IMR-90 (cell line): ENCODE results near the gene PRKG2. TPM values are rescaled to one million over a fixed set of nuclear protein-coding genes. Genes with fewer than 3 reads are reported as not detected.

Source experiments
- ATAC-seq: fragments of 200-7000 bp; cut with Tn5 transposase; 2 replicates; pipeline ENCODE4 v1.9.1; 2020; ENCODE audit warnings: low read depth, mild to moderate bottlenecking, moderate library complexity
- BruUV-seq: library from RNA; stranded (reverse); fragments of 400-500 nt; replicated peaks from 2 replicates; lab custom pipeline; 2021; lab: Mats Ljungman, UMichigan
- CTCF ChIA-PET: fragments of 300-600 bp; formaldehyde crosslinking; extraction: SDS; loops from one replicate; lab custom pipeline; 2021; ENCODE audit warnings: antibody characterized with exemption; lab: Yijun Ruan, JAX
- POLR2A ChIA-PET: fragments of 300-600 bp; sonication (Branson Sonifier 250); formaldehyde crosslinking; loops from one replicate; lab custom pipeline; 2022; ENCODE audit warnings: antibody characterized with exemption; ENCODE audit not compliant: unreplicated experiment; lab: Charles Lee
- DNase-seq: peaks from one replicate; pipeline ENCODE4 v3.0.0; 2013
- H2AFZ ChIP-seq: replicated peaks from 2 replicates; pipeline ENCODE3; 2013; ENCODE audit warnings: low read length, mild to moderate bottlenecking; ENCODE audit not compliant: poor library complexity
- H2AK5ac ChIP-seq: 2 replicates; pipeline ENCODE4 v1.6.1; 2013; ENCODE audit warnings: low read depth, low read length, inconsistent platforms
- H2AK9ac ChIP-seq: replicated peaks from 2 replicates; pipeline ENCODE3; 2013; ENCODE audit warnings: mild to moderate bottlenecking, low read depth, low read length, moderate library complexity; ENCODE audit not compliant: poor library complexity
- H2BK120ac ChIP-seq: 2 replicates; pipeline ENCODE4 v1.6.1; 2013; ENCODE audit warnings: low read depth, low read length, inconsistent platforms
- H2BK15ac ChIP-seq: 3 replicates; pipeline ENCODE4 v1.6.1; 2013; ENCODE audit warnings: low read depth, low read length, inconsistent platforms
- H2BK20ac ChIP-seq: 2 replicates; pipeline ENCODE4 v1.6.1; 2013; ENCODE audit warnings: low read depth, mild to moderate bottlenecking, inconsistent platforms, low read length, moderate library complexity
- H2BK5ac ChIP-seq: 2 replicates; pipeline ENCODE4 v1.6.1; 2013; ENCODE audit warnings: mild to moderate bottlenecking, low read depth, low read length, inconsistent platforms; ENCODE audit not compliant: poor library complexity, severe bottlenecking
- H3K14ac ChIP-seq: replicated peaks from 2 replicates; pipeline ENCODE4 v1.6.1; 2013; ENCODE audit warnings: low read depth, low read length, inconsistent platforms
- H3K18ac ChIP-seq: 2 replicates; pipeline ENCODE4 v1.6.1; 2013; ENCODE audit warnings: low read depth, low read length, control low read depth
- H3K23ac ChIP-seq: 2 replicates; pipeline ENCODE4 v1.6.1; 2013; ENCODE audit warnings: low read depth, low read length, inconsistent platforms
- H3K27ac ChIP-seq: 2 replicates; pipeline ENCODE4 v1.5.1; 2013; ENCODE audit warnings: mild to moderate bottlenecking, control low read depth, low read length; ENCODE audit not compliant: insufficient read depth
- H3K27me3 ChIP-seq: 2 replicates; pipeline ENCODE4 v1.6.1; 2013; ENCODE audit warnings: low read length; ENCODE audit not compliant: control insufficient read depth, insufficient read depth
- H3K36me3 ChIP-seq: 2 replicates; pipeline ENCODE4 v1.6.1; 2013; ENCODE audit warnings: low read length, mixed read lengths; ENCODE audit not compliant: control insufficient read depth, insufficient read depth
- H3K4ac ChIP-seq: 2 replicates; pipeline ENCODE4 v1.6.1; 2013; ENCODE audit warnings: low read depth, low read length, inconsistent platforms
- H3K4me1 ChIP-seq: 2 replicates; pipeline ENCODE4 v1.6.1; 2013; ENCODE audit warnings: low read length, mixed read lengths; ENCODE audit not compliant: control insufficient read depth, insufficient read depth
- H3K4me2 ChIP-seq: 2 replicates; pipeline ENCODE4 v1.6.1; 2013; ENCODE audit warnings: low read depth, mild to moderate bottlenecking, control low read depth, low read length, moderate library complexity
- H3K4me3 ChIP-seq: 2 replicates; pipeline ENCODE4 v1.5.1; 2013; ENCODE audit warnings: low read depth, mild to moderate bottlenecking, control low read depth, low read length, moderate library complexity; ENCODE audit not compliant: insufficient read depth
- H3K56ac ChIP-seq: 2 replicates; pipeline ENCODE4 v1.6.1; 2013; ENCODE audit warnings: low read length, inconsistent platforms; ENCODE audit not compliant: insufficient read depth; ENCODE audit errors: extremely low read depth
- H3K79me1 ChIP-seq, 2 experiments: 2 replicates each; pipeline ENCODE4 v1.6.1; 2013; ENCODE audit warnings: low read length in 2 of 2, inconsistent platforms in 1 of 2, low read depth in 1 of 2
- H3K9ac ChIP-seq: 2 replicates; pipeline ENCODE4 v1.6.1; 2013; ENCODE audit warnings: low read depth, low read length, control low read depth
- H3K9me1 ChIP-seq: 2 replicates; pipeline ENCODE4 v1.6.1; 2013; ENCODE audit warnings: low read length, inconsistent platforms; ENCODE audit not compliant: insufficient read depth
- H3K9me3 ChIP-seq: 2 replicates; pipeline ENCODE4 v1.6.1; 2013; ENCODE audit warnings: low read length; ENCODE audit not compliant: control insufficient read depth, insufficient read depth
- H4K20me1 ChIP-seq: 2 replicates; pipeline ENCODE4 v1.6.1; 2013; ENCODE audit warnings: low read length, inconsistent platforms; ENCODE audit not compliant: insufficient read depth
- H4K5ac ChIP-seq: 2 replicates; pipeline ENCODE4 v1.6.1; 2013; ENCODE audit warnings: mild to moderate bottlenecking, low read depth, low read length, control low read depth
- H4K8ac ChIP-seq, 2 experiments: 2 replicates each; pipeline ENCODE4 v1.6.1; 2013; ENCODE audit warnings: low read depth in 2 of 2, low read length in 2 of 2, control low read depth in 1 of 2, inconsistent platforms in 1 of 2
- H4K91ac ChIP-seq: 2 replicates; pipeline ENCODE4 v1.6.1; 2013; ENCODE audit warnings: low read depth, low read length, inconsistent platforms; ENCODE audit not compliant: insufficient read depth
- BHLHE40 ChIP-seq: fragments of 150-350 bp; IDR thresholded peaks from 2 replicates; pipeline ENCODE4 v1.6.1; 2016; ENCODE audit warnings: mild to moderate bottlenecking, low read depth, low read length
- CEBPB ChIP-seq: IDR thresholded peaks from 2 replicates; pipeline ENCODE4 v1.6.1; 2012; ENCODE audit warnings: low read depth, low read length, improper control_type of control experiment
- CHD1 ChIP-seq: IDR thresholded peaks from 2 replicates; pipeline ENCODE4 v1.6.1; 2012; ENCODE audit warnings: low read depth, low read length, improper control_type of control experiment
- CTCF ChIP-seq: conservative IDR thresholded peaks from 2 replicates; pipeline ENCODE4 v1.5.1; 2012; ENCODE audit warnings: mild to moderate bottlenecking, low read depth, low read length, improper control_type of control experiment
- FOS ChIP-seq: fragments of 150-350 bp; IDR thresholded peaks from 2 replicates; pipeline ENCODE4 v1.6.1; 2016; ENCODE audit warnings: low read depth, low read length
- MAFK ChIP-seq: IDR thresholded peaks from 2 replicates; pipeline ENCODE4 v1.6.1; 2012; ENCODE audit warnings: low read depth, low read length, improper control_type of control experiment
- MAZ ChIP-seq: IDR thresholded peaks from 2 replicates; pipeline ENCODE4 v1.6.1; 2012; ENCODE audit warnings: low read depth, mild to moderate bottlenecking, low read length, improper control_type of control experiment, moderate library complexity, borderline replicate concordance
- MXI1 ChIP-seq: IDR thresholded peaks from 2 replicates; pipeline ENCODE4 v1.6.1; 2012; ENCODE audit warnings: low read depth, mild to moderate bottlenecking, low read length, moderate library complexity, borderline replicate concordance
- NFE2L2 ChIP-seq: fragments of 150-350 bp; IDR thresholded peaks from 2 replicates; pipeline ENCODE4 v1.6.1; 2016; ENCODE audit warnings: low read depth, mild to moderate bottlenecking, low read length
- POLR2A ChIP-seq: IDR thresholded peaks from 2 replicates; pipeline ENCODE4 v1.6.1; 2012; ENCODE audit warnings: mild to moderate bottlenecking, low read depth, low read length
- RAD21 ChIP-seq: IDR thresholded peaks from 2 replicates; pipeline ENCODE4 v1.6.1; 2012; ENCODE audit warnings: low read length, improper control_type of control experiment
- RCOR1 ChIP-seq: IDR thresholded peaks from 2 replicates; pipeline ENCODE4 v1.6.1; 2012; ENCODE audit warnings: mild to moderate bottlenecking, low read length, improper control_type of control experiment; ENCODE audit not compliant: insufficient replicate concordance
- RFX5 ChIP-seq: IDR thresholded peaks from 2 replicates; pipeline ENCODE4 v1.8.0; 2012; ENCODE audit warnings: low read depth, mild to moderate bottlenecking, low read length, moderate library complexity
- SMC3 ChIP-seq: fragments of 150-350 bp; IDR thresholded peaks from 2 replicates; pipeline ENCODE4 v1.6.1; 2016; ENCODE audit warnings: low read depth, mild to moderate bottlenecking, antibody characterized with exemption, low read length, moderate library complexity
- USF2 ChIP-seq: fragments of 150-350 bp; IDR thresholded peaks from 2 replicates; pipeline ENCODE4 v1.6.1; 2017; ENCODE audit warnings: mild to moderate bottlenecking, antibody characterized with exemption, low read length, low read depth
- WGBS, 2 experiments: methylation state at CpG; one replicate each; pipeline versions ENCODE4 v1.1.5 to v1.1.7; 2013; ENCODE audit warnings: missing lambda C conversion rate in 2 of 2; ENCODE audit not compliant: insufficient read length in 1 of 2; ENCODE audit errors: extremely low coverage in 2 of 2; 5-methylcytosine and 5-hydroxymethylcytosine counted together
- dilution Hi-C: fragments of 300-500 bp; cut with HindIII; formaldehyde crosslinking; loops from one replicate; pipeline ENCODE4 v1.14.3; 2018; ENCODE audit warnings: low sequenced_read_pairs; ENCODE audit not compliant: unreplicated experiment
- in situ Hi-C: fragments of 300-500 bp; cut with MboI; formaldehyde crosslinking; loops from 3 replicates; pipeline ENCODE4 v1.14.3; 2019; ENCODE audit warnings: low sequenced_read_pairs, inconsistent platforms, mixed read lengths
- intact Hi-C: fragments of 100-400 bp; cut with micrococcal nuclease; formaldehyde crosslinking; loops from 2 replicates; pipeline ENCODE4 v1.10.0; 2022
- polyA plus RNA-seq, 3 experiments: library from polyadenylated mRNA; depleted of rRNA; stranded (reverse); fragments of >200 nt; gene quantifications; 2 replicates each; pipeline ENCODE4 v1.2.3, GENCODE V29; 2012; ENCODE audit warnings: low replicate concordance in 1 of 3
- total RNA-seq: library from RNA; depleted of rRNA; stranded (reverse); fragments of >200 nt; gene quantifications from 2 replicates; pipeline ENCODE4 v1.2.3, GENCODE V29; 2012

Gene PRKG2
- total and polyA plus RNA-seq, 2 of the 4 experiments (the other 2 are of a cell fraction), result 0.44 to 2.0 TPM

DNA sequence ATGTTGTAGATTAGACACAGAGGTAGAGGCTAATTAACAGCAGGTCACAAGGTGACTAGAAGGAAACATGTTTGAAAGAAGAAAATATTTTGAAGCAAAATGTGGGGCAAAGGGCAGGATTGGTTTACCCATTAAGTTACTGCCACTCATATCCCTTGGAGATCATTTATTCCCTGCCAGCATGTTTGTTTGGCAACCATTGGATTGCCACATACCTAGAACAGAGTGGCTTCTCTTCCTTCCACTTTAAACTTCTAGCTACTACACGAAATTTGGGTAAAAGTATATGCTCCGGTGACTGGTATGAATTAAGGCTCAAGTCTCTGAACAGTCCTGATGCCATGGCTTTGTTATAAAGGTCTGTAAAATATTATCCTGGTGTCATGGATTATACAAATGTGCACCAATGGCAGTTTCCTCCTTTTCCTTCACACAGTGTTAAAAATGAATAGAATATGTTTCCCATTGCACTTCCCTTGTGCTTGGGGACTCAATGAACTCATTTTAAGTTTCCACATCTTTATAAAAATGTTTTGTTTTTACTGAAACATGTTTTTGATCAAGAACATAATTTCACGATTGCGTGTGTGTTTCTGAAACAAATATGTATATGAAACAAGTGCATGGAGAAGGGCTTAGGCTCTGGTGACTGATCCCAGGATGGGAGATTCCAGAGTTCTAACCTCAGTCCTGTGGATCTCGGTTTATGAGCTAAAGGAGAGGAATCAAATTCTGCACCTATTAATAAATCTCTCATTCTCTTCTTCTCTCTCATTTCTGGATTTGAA is 172.2 kb downstream of the PRKG2 start:
- in situ Hi-C loops, result loop anchor here (5.0 kb wide), 1 partner anchor 680 kb away; no protein-coding TSS in a partner anchor
- TF ChIP-seq BHLHE40 (no peak), RFX5 (no peak), FOS (no peak), SMC3 (no peak), RCOR1 (no peak), NFE2L2 (no peak), POLR2A (no peak), MXI1 (no peak), CTCF (no peak), USF2 (no peak), MAZ (no peak), CEBPB (no peak), CHD1 (no peak), MAFK (no peak), RAD21 (no peak)

More for the DNA sequence above, 172.2 kb downstream of the PRKG2 start:
- no peaks in the 10 kb centered on the region for H3K9me1 ChIP-seq
- H3K4me2 ChIP-seq, result no peak overlapping the region
- no peak overlapping the region for H3K56ac ChIP-seq
- no peak overlapping the region for H3K4ac ChIP-seq
- H3K36me3 ChIP-seq, result no peaks in the 10 kb centered on the region
- H2BK15ac ChIP-seq, result no peak overlapping the region
- ATAC-seq (no peak), DNase-seq (no peak)
- no peaks in the 10 kb centered on the region for H3K79me1 ChIP-seq
- H3K27ac ChIP-seq, result no peak overlapping the region
- no TSS peak for BruUV-seq
- H4K5ac ChIP-seq, result no peak overlapping the region
- H3K9me3 ChIP-seq, result no peaks in the 10 kb centered on the region
- ChIA-PET POLR2A (no interaction called here), CTCF (interaction anchor here (0.6 to 1.5 kb wide), 3 partner anchors 9 to 680 kb away, joined by 3 to 4 read pairs (median 3); no protein-coding TSS in a partner anchor)
- no peak overlapping the region for H2AK5ac ChIP-seq
- no peak overlapping the region for H2BK120ac ChIP-seq
- H2BK20ac ChIP-seq, result no peak overlapping the region
- no peak overlapping the region for H2AFZ ChIP-seq
- no peak overlapping the region for H2BK5ac ChIP-seq
- no peak overlapping the region for H2AK9ac ChIP-seq
- WGBS, 2 experiments, result no CpG with 5 or more reads among the region's 5 CpGs
- no peak overlapping the region for H3K4me3 ChIP-seq
- peaks cover 2% of the 10 kb centered on the region; the same call in 1 of the 2 replicates for H3K4me1 ChIP-seq
- no peak overlapping the region for H3K9ac ChIP-seq
- dilution Hi-C loops (no loop called here), intact Hi-C loops (no loop called here)
- no peak overlapping the region for H3K23ac ChIP-seq
- H4K8ac ChIP-seq, result no peak overlapping the region
- H3K27me3 ChIP-seq, result peaks cover 2% of the 10 kb centered on the region
- no peak overlapping the region for H3K18ac ChIP-seq
- H4K20me1 ChIP-seq, result no peaks in the 10 kb centered on the region
- no peak overlapping the region for H3K14ac ChIP-seq
- H4K91ac ChIP-seq, result no peak overlapping the region
